HG03378 (cell line): ENCODE results near the gene MYD88.

ENCODE experiments used
- ATAC-seq: cut with Tn5 transposase; IDR thresholded peaks from one replicate; pipeline ENCODE4 v1.9.1; 2021; ENCODE audit warnings: mild to moderate bottlenecking, moderate library complexity; ENCODE audit not compliant: unreplicated experiment

Gene MYD88

GRCh38 chr3:38163841-38164642 lies 25.6 kb downstream of the MYD88 start:
- ATAC-seq: no peak

DNA sequence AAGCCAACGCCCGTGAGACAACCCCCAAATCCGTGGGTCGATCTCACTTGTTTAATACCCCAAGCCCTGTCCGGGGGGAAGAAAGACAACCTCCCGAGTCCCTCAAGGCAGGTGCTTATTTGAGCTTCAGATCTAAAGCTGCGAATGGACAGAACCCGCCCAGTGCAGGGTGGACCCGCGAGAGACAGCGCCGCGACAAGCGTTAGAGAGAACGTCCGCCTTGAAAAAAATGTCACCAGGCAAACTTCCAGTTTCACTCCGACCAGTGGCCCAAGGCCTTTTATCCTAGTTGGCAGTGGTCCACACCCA lies 26.1 kb downstream of the MYD88 start:
- no peak for ATAC-seq

- ATAC-seq: peak; percentile 96
Measured at GRCh38 chr3:38164952-38165721, 26.7 kb downstream of the MYD88 start, which contains the start of gene OXSR1. Gene OXSR1 (plus strand): TSS chr3:38165537. CDS start chr3:38165877, 340 bp downstream.

DNA sequence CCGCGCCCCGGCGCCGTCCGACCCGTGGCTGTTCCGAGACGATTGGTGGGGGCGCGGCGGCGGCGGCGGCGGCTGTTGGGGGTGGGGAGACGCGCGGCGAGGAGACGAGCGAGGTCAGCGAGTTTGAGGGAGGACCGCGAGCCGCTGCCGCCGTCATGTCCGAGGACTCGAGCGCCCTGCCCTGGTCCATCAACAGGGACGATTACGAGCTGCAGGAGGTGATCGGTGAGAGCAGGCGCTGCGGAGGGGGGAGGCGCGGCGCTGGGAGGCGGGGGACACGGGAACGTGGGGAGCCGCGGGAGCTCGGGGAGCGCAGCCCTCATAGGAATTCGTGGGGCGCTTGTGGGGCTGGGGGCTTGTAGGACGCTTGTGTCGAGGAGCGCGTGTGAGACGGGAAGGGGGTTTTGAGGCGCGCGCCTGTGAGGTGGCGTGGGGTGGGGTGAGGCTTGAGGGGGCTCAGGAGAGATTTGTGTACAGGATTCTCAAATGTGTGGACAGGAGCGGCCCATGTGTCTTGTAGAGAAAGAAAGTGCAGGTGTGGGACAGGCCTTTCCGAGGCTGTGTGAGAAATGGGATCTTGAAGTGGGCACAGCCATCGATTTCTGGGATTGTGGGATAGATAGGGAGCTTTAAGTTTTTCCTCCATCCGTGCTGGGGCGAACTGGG lies 27.4 kb downstream of the MYD88 start:
- ATAC-seq: no peak

DNA sequence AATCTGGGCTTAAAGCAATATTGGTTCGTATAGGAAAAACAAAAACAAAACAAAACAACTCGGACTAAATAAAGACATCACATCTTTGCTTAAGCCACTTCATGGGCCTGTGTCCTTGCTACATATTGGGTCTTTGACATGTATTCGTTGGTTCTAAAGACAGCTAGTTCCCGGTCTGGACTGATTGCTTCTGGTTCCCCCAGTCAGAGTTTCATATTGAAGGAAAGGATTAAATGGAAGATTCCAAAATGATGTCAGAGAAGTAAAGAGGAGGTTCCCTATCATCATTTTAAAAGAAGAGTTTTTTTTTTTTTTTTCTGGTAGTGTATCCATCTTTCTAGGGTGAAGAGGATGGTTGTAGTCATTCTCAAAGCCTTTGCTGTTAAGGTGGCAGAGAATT lies 29.1 kb downstream of the MYD88 start:
- no peak for ATAC-seq

DNA sequence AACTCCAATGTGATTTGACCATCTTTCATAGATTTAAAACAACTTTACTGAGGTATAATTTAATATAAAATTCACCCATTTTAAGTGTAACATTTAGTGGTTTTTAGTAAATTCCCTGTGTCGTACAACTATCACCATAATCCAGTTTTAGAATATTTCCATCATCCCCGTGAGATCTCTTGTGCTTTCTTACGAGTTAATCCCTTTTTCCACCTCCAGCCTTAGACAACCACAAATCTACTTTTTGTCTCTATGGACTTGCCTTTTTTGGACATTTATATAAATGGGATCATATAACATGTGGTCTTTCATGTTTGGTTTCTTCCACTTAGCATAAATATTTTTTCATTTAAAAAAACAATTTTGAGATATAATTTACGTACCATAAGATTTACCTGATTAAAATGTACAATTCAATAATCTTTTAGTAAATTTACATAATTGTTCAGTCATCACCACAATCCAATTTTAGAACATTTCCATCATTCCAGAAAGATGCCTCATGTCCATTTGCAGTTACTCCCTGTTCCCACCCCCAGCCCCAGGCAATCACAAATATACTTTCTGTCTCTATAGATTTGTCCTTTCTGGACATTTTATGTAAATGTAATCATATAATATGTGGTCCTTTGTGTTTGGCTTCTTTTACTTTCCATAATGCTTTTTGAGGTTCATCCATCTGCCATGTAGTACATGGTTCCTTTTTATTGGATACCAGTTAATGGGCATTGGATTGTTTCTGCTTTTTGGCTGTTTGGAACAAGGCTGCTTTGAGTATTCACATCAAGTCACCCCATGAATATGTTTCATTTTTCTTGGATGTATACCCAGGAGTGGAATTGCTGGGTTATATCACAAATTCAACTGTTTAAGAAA lies 29.9 kb downstream of the MYD88 start:
- no peak for ATAC-seq

GRCh38 chr3:38169027-38169317 lies 30.5 kb downstream of the MYD88 start:
- no peak for ATAC-seq

GRCh38 chr3:38170722-38171121 lies 32.3 kb downstream of the MYD88 start:
- ATAC-seq: no peak

DNA sequence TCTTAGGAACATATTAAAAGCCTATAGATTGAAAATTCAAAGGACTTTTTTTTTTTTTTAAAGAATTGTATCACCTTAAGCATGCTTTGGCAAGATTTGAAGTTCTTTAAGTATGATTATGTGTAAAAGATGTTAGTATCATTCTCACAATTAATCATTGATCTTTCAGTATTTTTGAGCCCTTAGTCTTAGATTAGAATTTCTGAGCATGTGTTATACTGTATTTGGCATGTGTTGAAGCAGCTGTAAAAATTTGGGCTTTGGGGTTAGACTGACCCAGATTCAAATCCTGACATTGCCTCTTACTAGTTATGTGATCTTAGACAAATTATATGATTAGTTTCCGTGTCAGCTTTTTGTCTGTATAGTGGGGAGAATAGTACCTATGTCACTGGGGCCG lies 33.2 kb downstream of the MYD88 start:
- ATAC-seq: no peak

DNA sequence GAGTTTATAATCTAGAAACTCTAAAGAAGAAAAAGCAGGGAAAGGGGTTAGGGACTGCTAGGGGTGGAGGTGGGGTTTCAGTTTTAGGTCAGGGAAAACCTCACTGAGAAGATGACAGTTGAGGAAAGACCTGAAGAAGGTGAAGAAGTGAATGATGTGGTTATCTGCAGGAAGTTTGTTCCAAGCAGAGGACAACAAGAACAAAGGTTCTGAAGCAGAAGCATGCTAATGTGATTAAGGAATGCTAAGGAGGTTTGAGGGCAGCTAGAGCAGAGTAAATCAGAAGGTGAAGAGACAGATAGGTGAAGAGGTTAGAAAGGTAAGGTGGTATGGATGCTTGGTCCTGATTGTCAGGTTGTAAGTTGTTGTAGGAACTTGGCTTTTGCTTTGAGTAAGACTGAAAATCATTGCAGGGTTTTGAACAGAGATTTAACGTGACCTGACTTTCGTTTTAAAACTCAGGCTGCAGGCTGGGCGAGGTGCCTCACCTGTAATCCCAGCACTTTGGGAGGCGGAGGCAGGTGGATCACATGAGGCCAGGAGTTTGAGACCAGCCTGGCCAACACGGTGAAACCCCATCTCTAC lies 35.5 kb downstream of the MYD88 start:
- peak; percentile 41 for ATAC-seq

- ATAC-seq: no peak
Measured at GRCh38 chr3:38177181-38177580, 38.7 kb downstream of the MYD88 start.

DNA sequence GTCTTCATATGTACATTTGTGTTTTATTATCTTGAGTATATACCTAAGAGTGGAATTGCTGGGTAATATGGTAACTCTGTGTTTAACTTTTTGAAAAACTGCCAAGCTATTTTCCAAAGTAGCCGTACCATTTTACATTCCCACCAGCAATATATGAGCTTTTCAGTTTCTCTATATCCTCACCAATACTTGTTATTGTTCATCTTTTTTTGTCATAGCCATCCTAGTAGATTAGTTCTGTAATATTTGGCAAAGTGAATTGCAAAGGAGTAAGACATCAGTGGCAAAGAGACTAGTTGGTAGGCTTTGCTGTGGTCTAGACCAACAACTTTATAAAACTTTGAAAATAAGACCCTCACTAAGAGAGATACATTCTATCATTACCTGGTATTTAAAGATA lies 48.3 kb downstream of the MYD88 start:
- ATAC-seq: no peak

GRCh38 chr3:38190481-38190881 lies 52.0 kb downstream of the MYD88 start:
- ATAC-seq: no peak
